Subcutaneous adipose tissue (tissue), 4 donors: ENCODE measurements around the gene MTERF4. TPM values are rescaled to one million over a fixed set of nuclear protein-coding genes. Genes with fewer than 3 reads are reported as not detected.

Experiments
- CTCF ChIP-seq: fragments of 450-650 bp; IDR thresholded peaks from one replicate; pipeline ENCODE4 v1.5.1; 2016; ENCODE audit warnings: low read depth, mild to moderate bottlenecking, control low read depth, antibody characterized with exemption, moderate library complexity
- total RNA-seq, 4 donors: library from RNA; depleted of rRNA; stranded (reverse); fragments of >200 nt; gene quantifications; one replicate each; pipeline ENCODE4 v1.1.0, GENCODE V29; 2016

The MTERF4 gene
- total RNA-seq, 4 donors from 2014 or later, result 31.6 to 45.2 (median 38.4) TPM

GRCh38 chr2:241132538-241133435 lies 30.7 kb upstream of the MTERF4 start:
- TF ChIP-seq CTCF, result no peak

GRCh38 chr2:241131531-241131930 lies 29.4 kb upstream of the MTERF4 start:
- TF ChIP-seq CTCF, result no peak

- no peak for TF ChIP-seq CTCF
These were observed 28.2 kb upstream of the MTERF4 start for GRCh38 chr2:241130316-241130715.

GRCh38 chr2:241129086-241129871 lies 27.2 kb upstream of the MTERF4 start:
- TF ChIP-seq CTCF, result no peak

- TF ChIP-seq CTCF, result no peak
These were observed 26.2 kb upstream of the MTERF4 start for GRCh38 chr2:241128266-241128665.

- no peak for TF ChIP-seq CTCF
These were observed 24.7 kb upstream of the MTERF4 start for GRCh38 chr2:241126771-241127202.

- no peak for TF ChIP-seq CTCF
These were observed 24.1 kb upstream of the MTERF4 start for GRCh38 chr2:241126201-241126611.
